Ecto neural progenitor cell (in vitro differentiated cells): Measurements from ENCODE around the gene PRKCH.
A peak's percentile ranks its signal among the peaks of the same experiment; 100 is the strongest.

ENCODE experiments used
- DNase-seq: peaks from one replicate; pipeline ENCODE4 v3.0.0-alpha.2; 2018; ENCODE audit warnings: low spot score

PRKCH gene

DNA sequence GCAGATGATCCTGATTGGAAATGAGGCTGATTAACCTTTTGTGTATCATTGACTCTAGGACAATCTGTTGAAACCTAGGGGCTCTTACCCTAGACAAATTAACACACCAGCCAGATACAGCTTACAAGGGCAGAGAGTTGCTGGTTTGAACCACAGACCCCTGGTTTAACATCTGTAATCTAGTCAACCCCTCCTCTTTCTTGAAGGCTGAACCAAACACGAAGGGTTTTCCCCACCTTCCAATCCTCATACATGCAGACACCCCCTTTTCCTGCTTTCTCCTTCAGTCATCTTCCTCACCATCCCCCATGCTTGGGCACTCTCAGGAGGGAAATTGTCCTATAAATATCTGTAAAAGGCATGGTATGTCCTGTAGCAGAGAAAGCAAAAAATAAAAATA is 247.9 kb downstream of the PRKCH start:
- no peak for DNase-seq

DNA sequence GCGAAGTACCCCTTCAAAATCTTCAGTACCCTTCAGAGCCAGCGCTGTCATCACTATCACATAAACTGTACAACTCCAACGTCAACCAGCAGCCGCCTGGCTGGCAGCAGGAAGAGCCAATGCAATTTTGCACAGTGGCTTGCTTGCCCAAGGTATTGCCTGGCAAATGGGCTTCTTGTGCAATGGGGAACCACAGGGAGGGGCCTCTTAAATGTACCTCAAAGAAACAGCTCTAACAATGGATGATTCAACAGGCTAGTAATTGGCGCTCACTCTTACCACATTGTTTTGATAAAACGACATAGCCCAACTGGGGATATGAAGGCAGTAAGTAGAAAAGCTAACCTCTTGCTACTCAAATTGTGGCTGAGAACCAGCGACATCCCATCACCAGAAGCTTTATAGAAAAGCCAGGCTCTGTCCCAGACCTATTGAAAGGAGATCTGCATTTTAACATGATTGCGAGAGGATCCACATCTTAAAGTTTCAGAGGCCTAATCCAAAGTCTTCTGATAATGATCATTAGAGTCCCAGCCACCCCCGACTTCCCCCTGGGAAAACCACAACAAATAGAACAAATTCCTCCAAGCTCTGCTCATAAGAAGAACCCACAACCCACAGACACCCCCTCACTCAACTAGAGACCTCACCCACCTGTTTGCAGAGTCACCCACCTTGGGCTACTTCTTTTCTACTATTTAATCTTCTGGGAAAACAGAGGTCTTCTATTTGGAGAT is 248.6 kb downstream of the PRKCH start:
- DNase-seq, result no peak

DNA sequence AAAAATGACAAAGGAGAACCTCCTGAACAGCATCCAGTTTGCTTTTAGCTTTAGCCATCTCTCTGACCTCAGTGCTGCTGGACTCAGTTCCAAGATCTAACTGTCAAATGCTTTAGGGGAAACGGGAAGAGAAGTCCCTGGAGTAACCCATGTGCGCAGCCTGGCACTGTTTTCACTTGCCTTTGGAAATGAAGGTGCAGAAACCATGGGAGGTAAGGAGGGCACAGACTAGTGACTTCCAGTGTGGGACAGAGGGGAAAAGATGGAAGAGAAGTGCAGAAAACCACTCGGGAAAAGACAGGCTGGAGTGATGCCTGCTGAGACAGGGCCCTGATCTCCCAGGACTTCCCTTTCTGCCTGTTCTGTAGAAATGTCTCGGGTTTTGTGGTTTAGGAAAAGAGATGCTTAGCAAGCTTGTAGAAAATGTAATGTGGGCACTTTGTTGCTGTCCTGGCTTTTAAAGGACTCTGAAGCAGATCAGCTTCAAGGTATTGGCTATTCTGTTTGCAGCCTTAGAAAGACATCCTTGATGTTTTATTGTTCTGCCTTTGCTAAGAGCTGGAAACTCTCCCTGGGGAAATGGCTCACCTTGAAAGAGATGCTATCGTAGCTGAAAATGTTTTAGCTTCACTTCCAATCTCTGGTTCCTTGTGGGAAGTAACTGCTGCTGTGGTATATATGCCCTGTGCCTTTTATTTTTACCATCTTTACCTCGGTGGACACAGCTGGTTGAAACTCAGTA is 249.3 kb downstream of the PRKCH start:
- DNase-seq, result no peak

DNA sequence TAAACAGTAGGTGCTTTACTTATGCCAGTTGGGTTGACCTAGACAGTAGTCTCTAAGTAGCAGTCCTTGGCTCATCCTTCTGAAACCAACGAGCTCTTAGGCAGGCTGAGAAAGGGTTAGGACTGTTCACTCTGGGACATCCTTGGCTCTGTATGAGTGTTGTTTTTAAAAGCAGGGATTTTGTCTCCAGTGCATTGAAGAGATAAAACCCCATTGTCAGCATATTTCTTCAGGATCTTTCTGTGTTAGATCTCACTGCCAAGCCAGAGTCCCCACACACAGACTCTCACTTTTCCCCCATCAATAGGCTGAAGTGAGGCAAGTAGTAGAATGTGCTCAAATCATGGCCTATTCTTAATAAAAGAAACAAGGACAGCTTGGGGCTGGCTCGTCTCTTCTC is 250.5 kb downstream of the PRKCH start:
- no peak for DNase-seq

DNA sequence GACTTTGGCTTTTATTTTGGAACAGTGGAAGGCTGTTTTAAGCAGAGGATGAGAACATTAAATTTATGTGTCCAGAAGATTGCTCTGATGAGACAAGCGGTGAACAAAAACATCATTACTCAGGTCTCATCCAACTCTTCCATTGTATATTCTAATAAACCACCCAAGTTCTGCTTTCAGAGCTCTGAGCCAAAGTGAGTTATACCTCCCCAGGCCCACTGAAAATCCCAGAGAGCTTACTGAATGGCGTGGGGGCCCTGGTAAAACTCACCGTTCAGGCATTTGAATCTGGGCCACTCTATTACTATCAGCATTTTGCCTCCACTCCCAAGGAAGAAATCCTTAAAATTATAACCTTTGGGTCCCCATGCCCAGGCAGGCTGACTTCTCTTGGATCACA is 251.9 kb downstream of the PRKCH start:
- peak; percentile 17 for DNase-seq

DNA sequence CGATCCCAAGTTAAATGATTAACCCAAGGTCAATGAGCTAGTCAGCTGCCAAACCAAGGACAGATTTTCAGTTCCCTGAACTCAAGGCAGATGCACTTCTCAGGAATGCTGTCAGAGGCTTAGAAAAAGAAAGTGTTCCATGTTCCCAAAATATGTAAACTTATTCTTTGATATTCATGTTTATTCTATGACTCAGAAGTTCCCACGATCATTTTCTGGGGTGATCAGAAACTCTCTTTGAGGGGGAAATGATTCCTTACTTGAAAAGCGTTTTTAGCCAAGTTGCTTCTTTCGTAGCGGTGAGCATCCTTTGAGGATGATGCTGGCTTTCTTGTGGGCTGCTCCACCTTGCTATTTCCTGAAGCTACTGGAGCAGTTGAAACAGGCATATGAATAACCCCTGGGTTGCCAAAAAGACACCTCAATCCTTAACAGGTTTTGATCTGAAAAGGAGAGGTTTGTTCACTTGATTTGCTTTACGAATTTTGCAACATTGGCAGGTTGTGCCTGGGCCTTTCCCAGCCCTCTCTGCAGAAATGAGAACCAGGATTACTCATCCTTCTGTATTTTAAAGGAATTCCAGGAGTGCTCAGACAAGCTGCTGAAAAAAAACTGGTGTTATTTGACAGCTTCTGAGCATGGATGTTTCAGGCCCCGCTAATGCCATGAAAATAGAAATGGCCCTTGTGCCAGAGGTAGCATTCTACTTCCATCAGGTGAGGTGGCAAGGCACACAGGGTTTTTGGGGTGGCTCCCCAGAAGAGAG is 252.6 kb downstream of the PRKCH start:
- peak; percentile 38 for DNase-seq

GRCh38 chr14:61574514-61574807 is 253.1 kb downstream of the PRKCH start:
- DNase-seq, result no peak

DNA sequence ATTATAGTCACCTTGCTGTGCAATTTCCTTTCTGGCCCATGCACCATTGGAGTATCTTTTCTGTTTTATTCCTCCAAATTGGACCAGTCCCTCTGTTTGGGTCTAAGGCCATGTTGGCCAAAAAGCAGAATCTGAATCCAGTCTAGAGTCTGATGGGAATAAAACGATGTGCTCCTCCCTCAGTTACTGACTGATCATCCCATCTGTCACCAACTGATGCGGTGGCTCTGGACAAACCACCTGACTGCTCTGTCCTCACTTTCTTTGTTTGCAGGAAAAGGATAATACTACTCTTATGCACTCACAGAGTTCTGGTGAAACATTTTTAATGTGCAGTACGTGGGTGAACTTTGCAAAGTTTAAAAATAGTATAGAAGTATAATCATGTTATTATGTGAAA is 253.7 kb downstream of the PRKCH start:
- peak; percentile 10 for DNase-seq

- peak; percentile 12 for DNase-seq
These were observed 254.3 kb downstream of the PRKCH start for GRCh38 chr14:61575551-61576150.

DNA sequence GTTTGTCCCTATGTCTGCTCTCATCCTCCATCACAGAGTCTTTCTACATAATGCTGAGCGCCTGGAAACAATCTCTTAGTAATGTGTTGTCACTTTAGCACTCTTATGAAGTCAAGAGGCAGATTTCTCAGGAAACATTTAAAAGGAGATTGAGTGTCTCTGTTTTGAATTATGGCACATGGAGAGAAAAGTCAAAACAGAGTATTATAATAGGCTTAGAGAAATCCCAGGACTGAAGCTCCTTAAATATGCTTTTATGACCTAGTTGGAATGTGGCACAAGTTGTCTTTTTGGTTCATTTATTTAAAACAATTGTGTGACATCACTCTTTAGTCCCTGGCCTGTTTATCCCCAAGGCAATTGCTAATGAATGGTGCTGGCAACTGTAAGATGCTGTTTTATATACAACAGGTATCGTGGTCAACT is 256.1 kb downstream of the PRKCH start:
- no peak for DNase-seq

GRCh38 chr14:61578745-61579144 is 257.4 kb downstream of the PRKCH start:
- no peak for DNase-seq

GRCh38 chr14:61581340-61581739 is 260.0 kb downstream of the PRKCH start:
- no peak for DNase-seq

DNA sequence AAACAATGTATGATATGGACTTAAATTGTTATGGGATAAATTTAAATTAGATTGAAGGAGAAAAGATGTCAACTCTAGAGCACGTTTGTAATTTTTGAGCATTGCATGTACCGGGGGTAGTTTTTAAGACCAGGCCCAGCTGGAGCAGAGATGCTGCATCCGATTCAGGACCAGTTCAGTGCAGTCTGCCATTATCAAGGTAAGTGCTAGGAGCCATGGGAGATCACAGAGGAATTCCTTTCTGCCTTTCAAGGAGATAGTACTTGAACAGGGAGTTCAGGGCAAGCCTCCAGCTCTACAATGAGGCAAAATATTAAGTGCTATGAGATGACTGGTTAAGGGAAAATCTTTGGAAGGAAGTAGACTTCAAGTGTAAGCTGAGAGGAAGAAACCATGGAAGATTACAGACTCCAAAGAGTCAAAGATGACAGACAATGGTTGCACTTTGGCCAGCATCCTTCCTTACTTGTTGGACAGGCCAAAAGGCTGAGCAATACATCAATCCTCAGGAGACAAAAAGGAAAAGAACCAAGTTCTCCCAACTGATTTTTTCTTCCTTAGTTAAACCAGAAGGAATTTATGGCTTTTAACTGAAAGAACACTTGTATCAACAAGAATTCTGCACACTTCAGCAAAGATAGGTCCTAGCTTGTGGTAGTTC is 260.7 kb downstream of the PRKCH start:
- no peak for DNase-seq

GRCh38 chr14:61582815-61583214 is 261.4 kb downstream of the PRKCH start:
- no peak for DNase-seq

GRCh38 chr14:61584331-61584741 is 263.0 kb downstream of the PRKCH start:
- DNase-seq, result no peak

- DNase-seq, result no peak
These were observed 264.5 kb downstream of the PRKCH start for GRCh38 chr14:61585598-61586543.

DNA sequence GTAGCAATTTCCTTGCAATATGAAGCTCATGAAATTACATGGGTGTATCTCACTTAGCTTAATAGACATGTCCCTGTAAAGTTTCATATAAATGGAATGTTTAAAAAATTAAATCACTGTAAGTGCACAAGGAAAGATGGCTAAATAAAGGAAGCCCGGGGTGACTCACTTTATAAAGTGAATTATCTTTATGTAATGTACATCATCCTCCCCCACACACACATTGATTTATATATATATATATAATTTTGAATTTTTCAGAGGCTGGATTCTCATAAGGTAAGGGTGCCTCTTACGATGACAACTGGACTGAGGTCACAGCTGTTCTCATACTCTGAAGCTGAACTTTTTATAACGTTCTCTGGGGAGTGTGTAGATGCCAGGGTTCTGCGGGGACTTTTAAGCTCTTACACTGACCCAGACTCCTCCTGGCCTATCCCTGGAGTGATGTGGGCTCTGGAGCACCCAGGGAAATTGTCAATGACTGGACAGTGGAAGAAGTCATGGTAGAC is 265.2 kb downstream of the PRKCH start:
- no peak for DNase-seq

DNA sequence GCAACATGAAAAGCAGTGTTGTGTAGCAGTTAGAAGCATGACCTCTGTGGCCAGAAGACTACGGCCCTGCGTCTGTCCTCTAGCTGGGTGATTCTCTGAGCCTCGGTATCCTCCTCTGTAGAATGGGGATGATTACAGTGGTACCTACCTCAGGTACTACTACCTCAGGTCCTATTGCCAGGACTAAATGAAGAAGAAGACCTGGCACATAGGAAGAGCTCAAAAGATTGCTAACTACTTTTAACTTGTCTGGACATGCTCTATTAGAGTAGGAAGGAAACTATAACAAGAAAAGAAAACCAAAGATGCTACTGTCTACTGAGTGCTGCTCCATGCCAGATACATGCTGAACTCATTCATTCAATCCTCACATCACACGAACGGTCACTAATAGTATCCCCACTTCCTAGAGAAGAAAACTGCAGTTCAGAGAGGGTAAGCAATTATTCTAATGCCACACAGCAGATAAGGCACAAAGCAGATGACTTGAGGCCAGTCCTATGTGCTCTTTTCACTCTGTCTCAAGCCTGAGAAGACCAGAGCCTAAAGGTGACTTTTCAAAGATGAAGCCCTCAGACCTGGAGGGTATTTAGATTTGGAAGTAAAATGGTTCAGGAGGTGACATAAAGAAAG is 265.8 kb downstream of the PRKCH start:
- no peak for DNase-seq

GRCh38 chr14:61588419-61588901 is 267.1 kb downstream of the PRKCH start:
- no peak for DNase-seq
